Measurements from ENCODE around the gene HGS.

The HGS gene

DNA sequence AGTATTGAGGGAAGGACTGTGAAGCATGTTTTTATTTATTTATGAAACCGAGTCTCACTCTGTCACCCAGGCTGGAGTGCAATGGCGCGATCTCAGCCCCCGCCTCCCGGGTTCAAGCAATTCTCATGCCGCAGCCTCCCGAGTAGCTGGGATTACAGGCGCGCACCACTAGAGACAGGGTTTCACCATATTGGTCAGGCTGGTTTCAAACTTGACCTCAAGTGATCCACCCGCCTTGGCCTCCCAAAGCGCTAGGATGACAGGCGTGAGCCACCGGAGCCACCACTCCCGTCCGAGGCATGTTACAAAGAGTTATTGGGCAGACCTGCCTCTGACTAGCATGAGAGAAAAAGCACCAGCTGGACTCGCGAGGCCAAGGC is 22.4 kb downstream of the HGS start:
- DNase-seq, result no peak

DNA sequence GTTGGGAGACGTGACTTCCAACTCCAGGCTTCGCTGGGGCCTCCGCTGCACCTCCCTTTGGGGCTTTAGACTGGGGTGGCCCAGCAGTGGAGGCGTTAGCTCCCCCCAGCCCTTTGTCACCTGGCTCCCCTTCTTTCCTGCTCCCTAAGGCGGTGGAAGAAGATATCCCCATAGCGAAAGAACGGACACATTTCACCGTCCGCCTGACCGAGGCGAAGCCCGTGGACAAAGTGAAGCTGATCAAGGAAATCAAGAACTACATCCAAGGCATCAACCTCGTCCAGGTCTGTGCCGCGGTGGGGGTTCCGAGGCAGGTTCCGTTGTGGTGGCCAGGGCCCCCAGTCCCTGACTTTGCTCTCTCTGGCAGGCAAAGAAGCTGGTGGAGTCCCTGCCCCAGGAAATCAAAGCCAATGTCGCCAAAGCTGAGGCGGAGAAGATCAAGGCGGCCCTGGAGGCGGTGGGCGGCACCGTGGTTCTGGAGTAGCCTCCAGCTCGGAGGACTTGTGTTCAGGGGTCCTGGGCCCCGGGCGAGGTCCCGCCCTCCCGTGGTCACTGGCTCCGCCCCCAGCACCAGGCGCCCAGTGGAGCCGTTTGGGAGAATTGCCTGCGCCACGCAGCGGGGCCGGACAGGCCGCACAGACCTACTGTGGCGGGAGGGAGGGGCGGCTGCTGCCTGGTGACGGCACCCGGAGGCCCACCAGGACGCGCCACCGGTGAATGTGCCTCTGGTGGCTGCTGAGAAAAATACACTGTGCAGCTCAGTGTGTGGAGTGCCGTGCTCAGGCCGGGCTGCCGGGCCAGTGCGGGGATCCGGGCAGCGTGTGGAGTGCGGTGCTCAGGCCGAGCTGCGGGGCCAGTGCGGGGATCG is 23.2 kb downstream of the HGS start:
- DNase-seq, result no peak

DNA sequence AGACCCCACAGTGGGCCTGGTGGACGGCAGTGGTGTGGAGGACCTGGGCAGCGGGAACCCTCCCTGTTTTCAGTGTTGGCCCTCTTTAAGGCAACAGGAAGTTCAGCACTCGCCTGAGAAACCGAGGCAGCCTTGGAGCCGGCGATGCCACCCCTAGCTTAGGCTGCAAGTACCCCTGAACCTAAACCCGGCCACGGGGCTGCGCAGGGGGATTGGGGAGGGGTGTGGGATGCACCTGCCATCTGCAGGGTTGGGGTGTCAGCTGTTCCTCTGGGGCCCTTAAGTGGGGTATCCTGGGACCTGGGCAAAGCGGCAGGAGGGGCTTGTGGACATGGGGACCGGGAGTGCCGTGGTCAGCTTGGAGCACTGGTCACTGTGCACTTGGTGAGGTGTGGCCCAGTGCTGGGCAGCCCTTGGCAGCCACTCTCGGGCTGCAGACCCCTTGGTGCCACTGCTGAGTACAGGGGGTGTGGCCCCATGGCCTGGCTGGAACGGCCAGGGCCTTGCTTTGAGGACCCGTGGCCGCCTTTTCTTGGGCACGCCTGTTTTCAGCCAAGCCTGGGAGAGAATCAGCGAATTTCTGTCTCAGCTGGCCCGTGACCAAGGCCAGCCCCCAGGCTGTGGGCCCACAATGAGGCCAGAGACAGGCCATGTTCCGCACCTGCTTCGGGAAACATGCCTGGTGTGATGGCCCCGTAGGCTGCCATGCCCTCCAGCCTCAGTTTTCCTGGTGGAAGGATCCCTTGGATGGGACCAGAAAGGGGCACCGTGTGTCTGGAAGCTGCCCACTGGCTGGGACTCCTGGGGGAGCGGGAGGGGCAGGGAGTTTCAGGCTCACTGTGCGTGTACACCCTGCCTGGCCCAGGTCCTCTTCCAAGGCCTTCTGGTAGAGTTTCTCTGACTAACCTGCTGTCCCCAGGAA is 24.2 kb downstream of the HGS start:
- DNase-seq, result no peak

DNA sequence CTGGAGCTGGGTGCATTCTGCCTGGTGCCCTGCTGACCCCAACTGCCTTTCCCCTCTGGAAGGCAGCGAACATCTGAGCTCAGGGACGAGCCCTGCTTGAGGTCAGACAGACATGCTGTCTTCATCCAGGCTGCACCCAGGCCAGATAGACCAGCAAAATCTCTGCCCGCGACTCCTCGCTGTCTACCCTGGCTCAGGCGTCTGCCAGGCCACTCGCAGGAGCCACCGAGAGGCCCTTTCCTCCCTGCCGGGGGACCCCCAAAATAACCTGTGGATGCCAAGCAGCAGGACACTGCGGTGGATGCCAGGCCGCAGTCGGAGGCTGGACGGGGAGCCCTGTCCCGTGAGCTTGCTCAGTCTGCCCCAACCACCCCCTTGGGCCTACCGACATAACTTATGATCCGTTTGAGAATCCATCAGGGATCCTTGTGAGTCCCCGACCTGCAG is 25.0 kb downstream of the HGS start:
- DNase-seq, result no peak

DNA sequence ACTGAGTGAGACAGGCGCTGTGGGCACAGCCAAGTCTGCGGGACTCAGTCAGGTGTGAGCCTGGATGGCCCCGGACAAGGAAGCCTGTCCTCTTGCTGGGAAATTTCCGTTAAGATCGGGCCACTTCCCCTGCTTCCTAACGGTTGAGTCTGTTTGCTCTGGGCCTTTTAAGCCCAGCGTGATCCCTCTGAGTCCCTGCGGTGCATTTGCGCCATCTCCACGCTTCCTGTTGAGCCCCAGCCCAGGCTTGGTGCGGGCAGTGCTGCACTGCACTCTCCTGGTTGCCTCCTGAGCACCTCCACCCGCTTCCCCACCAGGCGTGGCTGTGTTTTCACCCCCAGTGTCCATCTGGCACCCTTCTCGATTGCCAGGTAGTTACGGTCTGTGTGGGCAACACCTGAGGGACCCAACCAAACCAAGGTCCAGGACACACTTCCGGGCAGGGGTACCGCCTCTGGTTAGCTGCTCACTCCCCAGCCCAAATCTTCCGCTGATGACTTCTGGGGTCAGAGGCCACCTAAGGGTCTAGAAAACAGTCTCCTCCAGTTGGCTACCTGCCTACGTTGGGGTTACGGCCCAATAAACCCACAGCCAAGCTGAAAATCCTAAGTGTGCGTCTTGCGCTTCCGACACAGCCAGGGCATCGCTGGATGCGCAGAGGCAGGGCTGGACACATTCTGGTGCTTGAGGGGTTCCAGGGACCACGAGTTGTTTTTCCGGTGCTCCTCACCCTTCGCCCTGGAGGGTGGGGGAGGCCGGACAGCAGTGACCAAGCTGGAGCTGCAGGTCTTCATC is 26.9 kb downstream of the HGS start:
- DNase-seq, result peak; percentile 40 to 44 (median 41)

DNA sequence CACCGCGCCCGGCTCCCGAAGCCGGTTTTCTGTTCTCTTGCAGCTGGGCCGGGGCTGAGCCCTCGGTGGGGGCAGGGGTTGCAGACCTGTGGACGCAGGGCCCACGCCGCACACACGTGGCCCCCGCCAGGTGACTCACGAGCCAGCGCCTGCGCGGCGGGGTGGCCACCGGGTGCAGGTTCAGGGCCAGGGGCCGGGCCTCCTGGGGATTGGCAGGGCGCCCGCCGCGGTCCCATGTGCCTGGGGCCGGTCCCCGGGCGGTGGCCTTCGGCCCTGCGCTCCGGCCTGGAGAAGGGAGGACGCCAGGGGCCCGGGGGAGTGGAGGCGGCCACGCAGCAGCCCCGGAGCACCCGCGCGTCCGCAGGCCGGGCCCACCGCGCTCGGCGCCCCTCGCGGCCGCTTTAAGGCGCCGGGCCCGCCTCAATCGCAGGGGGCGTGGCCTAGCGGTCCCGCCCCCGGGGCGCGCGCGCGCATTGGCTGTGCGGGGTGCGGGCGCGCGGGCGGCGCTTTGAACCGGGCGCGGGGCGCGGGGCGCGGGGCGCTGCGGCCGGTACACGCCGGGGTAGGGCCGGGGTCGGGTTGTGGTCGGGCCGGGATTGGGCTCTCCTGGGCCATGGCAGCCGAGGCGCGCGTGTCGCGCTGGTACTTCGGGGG is 28.1 kb downstream of the HGS start, which contains the start of gene SLC25A10:
TSS of gene SLC25A10 (plus strand) at position 471 of the 654 bp plus-strand sequence. CDS start at position 614, 143 bp downstream.
- peak; percentile 81 to 95 (median 89) for DNase-seq

DNA sequence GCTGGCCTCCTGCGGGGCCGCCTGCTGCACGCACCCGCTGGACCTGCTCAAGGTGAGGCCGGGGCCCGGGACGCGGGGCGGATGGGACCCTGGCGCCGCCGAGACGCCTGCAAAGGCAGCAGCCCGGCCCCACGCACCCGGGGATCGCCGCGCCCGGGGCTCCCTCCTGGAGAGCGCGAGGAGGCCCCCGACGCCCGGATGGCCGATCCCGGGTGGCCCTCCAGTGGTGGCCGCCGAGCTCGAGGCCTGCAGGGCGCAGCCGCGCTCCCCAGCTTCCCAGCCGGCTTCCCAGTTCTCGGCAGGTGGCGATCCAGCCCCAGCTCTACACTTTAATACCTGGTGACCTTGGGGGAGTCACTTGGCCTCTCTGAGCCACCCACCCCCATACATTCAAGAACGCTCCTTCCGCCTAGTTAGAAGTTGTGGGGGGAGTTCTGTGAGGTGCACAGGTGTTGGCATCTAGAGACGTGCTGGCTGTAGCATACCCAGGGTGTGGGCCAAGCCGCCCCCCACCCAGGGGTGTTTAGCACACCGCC is 28.7 kb downstream of the HGS start:
- peak in 2 of 3 donors; percentile 38 to 67 for DNase-seq

DNA sequence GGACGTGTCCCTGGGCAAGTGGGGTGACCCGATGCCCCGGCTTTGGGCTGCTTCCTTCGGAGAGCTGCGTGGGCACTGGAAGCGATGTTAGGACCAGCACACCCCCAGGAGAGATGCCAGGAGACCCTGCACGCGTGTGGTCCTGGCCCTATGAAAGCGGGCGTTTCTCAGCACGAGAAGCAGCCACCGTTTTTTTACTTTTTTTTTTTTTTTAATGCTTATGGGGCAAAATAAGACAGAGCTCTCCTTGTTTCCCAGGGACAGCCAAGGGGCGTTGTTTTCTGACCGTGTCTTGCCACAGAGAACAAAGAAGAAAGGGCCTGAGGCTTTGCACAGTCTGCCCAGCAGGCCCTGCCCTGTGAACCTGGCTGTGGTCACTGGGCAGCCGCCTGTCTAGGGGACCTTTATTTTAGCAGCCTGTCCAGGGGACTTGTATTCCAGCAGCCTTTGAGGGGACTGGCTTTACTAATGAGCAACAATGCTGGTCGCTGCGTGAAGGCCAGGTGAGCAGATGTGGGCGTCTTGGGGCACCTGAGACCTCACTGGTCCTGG is 29.3 kb downstream of the HGS start:
- no peak for DNase-seq

DNA sequence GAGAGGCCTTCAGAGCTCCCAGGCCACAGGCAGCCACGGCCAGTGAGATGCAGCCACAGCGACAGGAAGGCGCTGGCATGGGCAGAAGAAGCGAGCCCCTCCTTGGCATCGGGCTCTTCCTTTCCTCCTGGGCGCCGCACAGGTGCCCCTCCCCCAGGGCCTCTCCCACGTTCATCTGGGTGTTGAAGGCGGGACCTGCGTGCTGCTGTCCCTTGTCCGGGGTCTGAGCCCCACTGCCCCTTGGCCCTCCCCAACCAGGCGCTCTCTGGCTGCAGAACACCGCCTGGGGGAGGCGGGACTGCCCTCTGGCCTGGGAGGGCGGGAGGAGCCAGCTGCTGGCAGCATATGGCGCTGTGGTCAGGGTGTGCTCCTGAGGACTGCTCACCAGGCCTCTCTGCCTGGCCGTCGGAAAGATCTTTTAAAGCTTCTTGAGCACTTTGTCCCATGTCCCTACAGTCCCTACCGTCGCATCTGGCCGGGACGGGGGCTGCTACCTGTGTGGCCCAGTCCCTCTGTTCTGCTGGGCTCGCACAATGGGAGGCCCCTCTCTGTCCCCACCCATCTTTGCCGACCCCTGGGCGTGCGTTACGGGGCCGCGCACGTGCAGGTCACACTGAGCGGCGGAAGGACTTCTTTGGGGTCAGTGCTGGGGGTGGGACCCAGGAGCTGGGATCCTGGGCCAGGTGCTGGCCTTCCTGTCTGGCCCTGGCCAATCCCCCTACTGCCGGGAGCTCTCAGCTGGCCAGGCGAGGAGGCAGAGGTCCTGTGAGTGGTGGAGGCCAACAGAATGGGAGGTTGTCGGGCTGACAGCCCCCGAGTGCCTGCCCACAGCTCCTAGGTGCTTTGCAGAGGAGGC is 30.0 kb downstream of the HGS start:
- no peak for DNase-seq

DNA sequence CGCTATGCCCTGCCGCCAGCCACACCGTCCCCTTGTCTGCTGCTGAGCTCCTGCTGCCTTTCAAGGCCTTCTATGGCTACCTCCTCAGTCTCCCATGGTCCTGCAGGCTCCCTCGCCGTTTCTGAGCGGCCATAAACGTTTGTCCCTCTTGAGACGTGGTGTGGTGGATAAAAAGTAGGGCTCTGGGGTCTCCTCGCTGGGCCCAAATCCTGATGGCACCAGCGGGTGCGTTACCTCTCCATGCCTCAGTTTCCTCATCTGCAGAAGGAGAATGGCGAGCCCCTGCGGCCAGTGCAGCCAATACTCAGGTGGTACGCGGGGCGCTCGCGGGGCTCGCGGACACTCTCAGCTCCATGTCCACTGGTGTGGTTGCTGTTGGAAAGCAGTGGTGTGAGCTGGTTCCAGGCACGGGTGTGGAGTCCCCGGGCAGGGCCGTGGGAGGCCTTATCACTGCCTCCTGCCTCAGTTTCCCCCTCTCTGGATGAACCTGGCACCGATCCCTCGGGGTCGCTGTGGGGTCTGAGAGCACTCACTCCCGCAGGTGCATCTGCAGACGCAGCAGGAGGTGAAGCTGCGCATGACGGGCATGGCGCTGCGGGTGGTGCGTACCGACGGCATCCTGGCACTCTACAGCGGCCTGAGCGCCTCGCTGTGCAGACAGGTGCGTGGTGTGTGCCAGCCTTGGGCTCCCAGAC is 30.7 kb downstream of the HGS start:
- no peak for DNase-seq

DNA sequence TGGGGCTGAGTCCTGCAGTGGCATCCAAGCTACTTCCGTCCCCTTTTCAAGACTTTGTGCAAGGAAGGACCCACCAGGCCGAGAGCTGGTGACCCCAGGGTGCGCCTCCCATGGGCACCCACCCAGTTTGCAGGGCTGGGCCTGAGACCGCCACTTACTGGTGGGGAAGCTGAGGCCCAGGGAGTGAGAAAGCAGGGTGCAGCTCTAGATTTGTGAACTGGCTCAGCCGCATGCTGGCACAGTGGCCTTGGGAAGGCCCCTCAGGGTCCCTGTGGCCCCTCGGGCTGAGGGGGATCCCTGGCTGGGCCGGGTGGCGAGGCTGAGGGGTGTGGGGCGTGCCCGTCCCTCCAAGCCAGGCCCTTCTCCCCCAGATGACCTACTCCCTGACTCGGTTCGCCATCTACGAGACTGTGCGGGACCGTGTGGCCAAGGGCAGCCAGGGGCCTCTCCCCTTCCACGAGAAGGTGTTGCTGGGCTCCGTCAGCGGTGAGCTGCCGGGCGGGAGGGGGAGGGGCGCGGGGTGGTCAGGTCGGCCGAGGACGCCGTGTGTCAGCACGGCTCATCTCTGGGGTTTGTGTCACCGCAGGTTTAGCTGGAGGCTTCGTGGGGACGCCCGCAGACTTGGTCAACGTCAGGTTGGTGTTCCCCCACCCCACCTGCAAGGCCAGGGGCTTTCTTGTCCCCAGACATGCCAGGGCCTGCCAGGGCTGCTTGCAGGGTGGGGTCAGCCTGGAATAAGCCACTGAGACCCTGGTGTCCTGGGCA is 31.5 kb downstream of the HGS start:
- no peak for DNase-seq

DNA sequence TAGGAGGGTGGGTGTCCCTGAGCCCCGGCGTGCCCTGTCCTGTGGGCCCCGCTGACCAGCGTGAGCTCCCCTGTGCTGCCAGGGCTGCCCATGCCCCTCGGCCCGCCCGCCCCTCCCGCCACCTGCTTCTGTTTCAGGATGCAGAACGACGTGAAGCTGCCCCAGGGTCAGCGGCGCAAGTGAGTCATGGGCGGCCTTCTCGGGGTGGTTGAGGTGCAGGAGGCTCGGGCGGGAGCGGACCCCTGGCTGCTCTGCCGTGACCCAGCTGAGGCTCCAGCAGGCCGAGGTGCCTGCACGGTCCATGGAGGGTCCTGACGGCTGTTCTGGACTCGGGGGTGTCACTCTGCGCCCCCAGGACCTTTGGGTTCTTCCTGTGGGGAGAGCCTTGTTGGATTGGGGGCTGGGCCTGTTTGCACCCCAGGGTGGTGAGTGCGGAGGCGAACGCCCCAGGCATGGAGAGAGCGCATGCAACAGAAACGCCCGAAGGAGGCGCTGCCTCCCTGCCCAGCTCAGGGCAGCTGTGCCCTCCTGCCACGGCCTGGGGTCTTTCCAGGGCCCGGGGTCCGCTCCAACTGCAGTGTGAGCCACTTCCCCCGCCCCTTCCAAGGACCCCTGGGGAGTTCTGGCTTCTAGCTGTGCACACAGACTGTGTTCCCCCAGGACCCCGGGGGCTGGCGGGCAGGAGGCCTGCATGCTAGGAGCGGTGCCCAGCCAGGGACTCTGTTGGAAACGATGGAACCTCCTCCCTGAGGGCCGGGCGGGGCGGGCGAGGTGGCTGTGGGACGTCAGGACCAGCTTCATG is 32.3 kb downstream of the HGS start:
- no peak for DNase-seq

DNA sequence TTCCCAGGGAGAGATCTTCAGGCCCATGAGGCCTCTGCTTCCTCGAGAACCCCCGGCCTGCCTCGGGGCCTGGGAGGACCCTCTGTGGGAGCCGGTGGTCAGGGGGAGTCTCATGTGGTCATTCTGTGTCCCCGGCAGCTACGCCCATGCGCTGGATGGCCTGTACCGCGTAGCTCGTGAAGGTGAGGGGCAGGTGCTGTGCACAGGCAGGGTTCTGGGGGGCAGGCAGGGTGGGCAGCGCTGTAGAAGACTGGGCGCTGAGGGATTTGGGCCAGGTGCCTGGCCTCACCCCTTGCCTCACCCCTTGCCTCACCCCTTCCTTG is 32.8 kb downstream of the HGS start:
- no peak for DNase-seq

DNA sequence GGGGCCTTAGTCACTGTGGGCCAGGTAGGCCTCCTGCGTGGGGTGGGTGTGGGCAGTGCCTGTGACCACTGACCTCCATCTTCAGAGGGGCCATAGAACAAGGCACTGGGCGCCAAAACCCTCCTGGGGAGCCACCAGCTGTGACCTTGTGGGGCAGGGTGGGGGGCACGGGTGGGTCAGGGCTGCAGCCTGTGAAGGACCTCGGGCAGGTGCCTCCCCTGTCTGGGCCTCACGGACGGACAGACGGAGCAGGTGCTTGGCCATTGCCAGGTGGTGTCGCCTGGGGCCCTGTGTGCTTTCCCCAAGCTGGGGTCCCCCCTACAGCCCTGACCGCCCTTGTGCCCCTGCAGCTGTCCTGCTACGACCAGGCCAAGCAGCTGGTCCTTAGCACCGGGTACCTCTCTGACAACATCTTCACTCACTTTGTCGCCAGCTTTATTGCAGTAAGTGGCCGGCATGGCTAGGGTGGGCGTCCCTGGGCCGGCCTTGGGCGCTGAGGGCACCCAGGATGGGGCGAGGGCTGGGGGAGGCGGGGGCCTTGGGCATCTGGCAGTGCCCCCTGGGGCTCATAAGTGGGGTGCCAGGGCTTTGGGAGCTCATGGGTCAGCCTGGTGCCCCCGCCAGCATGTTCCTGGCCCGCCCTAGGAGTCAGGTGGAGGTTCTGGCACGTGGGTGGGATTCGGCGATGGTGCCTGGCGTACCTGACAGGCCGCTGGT is 33.4 kb downstream of the HGS start:
- no peak for DNase-seq

DNA sequence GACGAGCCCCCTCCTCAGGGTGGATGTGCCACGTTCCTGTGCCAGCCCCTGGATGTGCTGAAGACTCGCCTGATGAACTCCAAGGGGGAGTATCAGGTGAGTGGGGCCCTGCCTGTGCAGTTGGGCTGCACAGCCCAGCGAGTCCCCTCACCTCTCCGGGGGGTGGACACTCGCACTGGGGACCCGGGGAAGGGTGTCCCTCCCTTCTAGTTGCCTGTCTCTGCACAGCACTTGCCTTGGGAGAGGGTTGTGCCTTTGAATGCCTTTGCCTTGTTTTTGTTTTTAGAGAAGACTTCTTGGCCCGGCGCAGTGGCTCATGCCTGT is 33.9 kb downstream of the HGS start:
- DNase-seq, result no peak

DNA sequence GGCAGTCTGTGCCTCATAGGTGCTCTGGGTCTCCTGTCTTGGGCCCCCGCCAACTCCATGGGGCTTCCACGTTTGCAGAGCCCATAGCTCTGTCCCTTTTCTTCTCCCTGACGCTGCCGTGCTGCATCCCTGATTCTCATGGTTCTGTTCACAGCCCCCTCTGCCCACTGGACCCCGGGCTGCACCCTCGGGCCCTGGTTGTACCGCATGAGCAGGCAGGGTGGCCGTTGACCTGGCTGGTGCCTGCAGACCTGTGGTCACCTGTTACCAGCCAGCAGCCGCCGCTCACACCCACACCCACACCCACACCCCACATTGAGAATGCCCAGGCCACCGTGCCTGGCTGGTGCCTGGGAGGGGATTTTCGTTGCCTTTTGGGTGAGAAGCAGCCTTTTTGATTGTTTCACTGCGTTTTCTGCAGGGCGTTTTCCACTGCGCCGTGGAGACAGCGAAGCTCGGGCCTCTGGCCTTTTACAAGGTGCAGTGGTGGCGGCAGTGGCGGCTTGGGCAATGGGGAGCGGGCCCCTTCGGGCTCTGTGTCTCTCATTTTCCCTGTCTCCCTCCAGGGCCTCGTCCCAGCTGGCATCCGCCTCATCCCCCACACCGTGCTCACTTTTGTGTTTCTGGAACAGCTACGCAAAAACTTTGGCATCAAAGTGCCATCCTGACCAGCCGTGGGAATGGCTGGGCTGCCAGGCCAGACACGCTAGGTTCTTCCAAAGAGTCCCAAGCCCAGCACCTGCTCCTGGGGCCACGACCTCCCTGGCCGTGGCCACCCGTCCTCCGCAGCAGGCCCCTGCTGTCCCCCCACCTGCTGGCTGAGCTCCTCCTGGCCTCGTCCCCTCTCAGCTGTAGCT is 35.8 kb downstream of the HGS start:
- DNase-seq, result no peak
